ENCODE measurements around the gene AOX1.

AOX1 gene

DNA sequence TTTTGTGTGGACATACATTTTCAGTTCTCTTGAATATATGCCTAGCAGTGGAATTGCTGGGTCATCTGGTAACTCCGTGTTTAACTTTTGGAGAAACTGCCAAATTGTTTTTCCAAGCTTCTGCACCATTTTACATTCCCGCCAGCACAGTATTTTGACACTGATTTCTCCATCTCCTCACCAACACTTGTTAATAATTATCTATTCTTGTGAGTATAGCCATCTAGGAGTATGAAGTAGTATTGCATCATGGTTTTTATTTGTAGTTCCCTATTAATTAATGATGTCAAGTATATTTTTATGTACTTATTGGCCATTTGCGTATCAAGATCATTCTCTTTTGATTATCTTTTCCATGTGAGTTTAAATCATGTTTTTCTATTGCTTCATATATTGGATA lies 17.9 kb upstream of the AOX1 start:
- Histone ChIP-seq H3K4me3 (ENCODE audit: low read length) (no peak overlapping the region), H3K9me2 (replicated peaks; ENCODE audit: insufficient read depth, low read length) (no peaks in the 10 kb centered on the region), H3K4me1 (ENCODE audit: low read length) (no peaks in the 10 kb centered on the region), H3K27me3 (replicated peaks; ENCODE audit: insufficient read depth, low read length) (no peaks in the 10 kb centered on the region), H3K9me3 (replicated peaks; ENCODE audit: insufficient read depth, low read length) (no peaks in the 10 kb centered on the region), H3K9ac (ENCODE audit: low read length) (no peak overlapping the region), H2AFZ (ENCODE audit: low read length) (no peak overlapping the region), H3K4me2 (ENCODE audit: low read depth, low read length) (no peak overlapping the region), H3K36me3 (replicated peaks; ENCODE audit: insufficient read depth, low read length) (0 out of 2 replicates have a peak, but pooled peaks cover 4% of the 10 kb centered on the region), H3F3A (ENCODE audit: insufficient read depth, low read length) (no peaks in the 10 kb centered on the region), H4K20me1 (ENCODE audit: insufficient read depth, low read length) (no peaks in the 10 kb centered on the region), H3K79me2 (ENCODE audit: low read length) (no peaks in the 10 kb centered on the region), H3K27ac (ENCODE audit: low read length) (no peak overlapping the region)
- DNase-seq = no peak
- TF ChIP-seq EZH2phosphoT487 (IDR thresholded peaks at IDR 0.05; ENCODE audit: low read length) (no peak), EZH2 (optimal IDR thresholded peaks at IDR 0.05; ENCODE audit: low read depth, low read length) (no peak)
- TF ChIP-seq, protein P1, sequence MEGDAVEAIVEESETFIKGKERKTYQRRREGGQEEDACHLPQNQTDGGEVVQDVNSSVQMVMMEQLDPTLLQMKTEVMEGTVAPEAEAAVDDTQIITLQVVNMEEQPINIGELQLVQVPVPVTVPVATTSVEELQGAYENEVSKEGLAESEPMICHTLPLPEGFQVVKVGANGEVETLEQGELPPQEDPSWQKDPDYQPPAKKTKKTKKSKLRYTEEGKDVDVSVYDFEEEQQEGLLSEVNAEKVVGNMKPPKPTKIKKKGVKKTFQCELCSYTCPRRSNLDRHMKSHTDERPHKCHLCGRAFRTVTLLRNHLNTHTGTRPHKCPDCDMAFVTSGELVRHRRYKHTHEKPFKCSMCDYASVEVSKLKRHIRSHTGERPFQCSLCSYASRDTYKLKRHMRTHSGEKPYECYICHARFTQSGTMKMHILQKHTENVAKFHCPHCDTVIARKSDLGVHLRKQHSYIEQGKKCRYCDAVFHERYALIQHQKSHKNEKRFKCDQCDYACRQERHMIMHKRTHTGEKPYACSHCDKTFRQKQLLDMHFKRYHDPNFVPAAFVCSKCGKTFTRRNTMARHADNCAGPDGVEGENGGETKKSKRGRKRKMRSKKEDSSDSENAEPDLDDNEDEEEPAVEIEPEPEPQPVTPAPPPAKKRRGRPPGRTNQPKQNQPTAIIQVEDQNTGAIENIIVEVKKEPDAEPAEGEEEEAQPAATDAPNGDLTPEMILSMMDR (IDR thresholded peaks at IDR 0.05; ENCODE audit: low read length) = no peak

DNA sequence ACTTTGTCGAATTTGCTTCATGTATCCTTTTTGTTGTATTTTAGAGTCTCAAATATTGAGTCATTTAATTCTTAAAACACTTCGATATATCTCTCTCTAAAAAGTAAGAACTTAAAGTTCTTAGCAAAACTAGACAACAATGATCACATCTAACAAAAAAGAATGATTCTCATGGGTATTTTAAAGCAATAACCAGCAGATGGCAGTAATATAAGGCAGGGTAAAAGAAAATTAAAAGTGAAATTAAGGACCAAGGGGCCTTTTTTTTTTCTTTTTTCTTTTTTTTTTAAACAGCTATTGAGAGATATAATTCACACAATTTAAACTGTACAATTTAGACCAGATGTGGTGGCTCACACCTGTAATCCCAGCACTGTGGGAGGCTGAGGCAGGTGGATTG lies 9.9 kb upstream of the AOX1 start:
- peak; percentile 51 for DNase-seq
- Histone ChIP-seq H3K36me3 (replicated peaks; ENCODE audit: insufficient read depth, low read length) (no peaks in the 10 kb centered on the region), H3K4me1 (ENCODE audit: low read length) (no peaks in the 10 kb centered on the region), H3F3A (ENCODE audit: insufficient read depth, low read length) (no peaks in the 10 kb centered on the region), H3K9me2 (replicated peaks; ENCODE audit: insufficient read depth, low read length) (no peaks in the 10 kb centered on the region), H3K27ac (ENCODE audit: low read length) (no peak overlapping the region), H3K9me3 (replicated peaks; ENCODE audit: insufficient read depth, low read length) (no peaks in the 10 kb centered on the region), H3K79me2 (ENCODE audit: low read length) (no peaks in the 10 kb centered on the region), H3K4me3 (ENCODE audit: low read length) (no peak overlapping the region), H3K27me3 (replicated peaks; ENCODE audit: insufficient read depth, low read length) (no peaks in the 10 kb centered on the region), H2AFZ (ENCODE audit: low read length) (no peak overlapping the region), H4K20me1 (ENCODE audit: insufficient read depth, low read length) (no peaks in the 10 kb centered on the region), H3K4me2 (ENCODE audit: low read depth, low read length) (no peak overlapping the region), H3K9ac (ENCODE audit: low read length) (no peak overlapping the region)
- TF ChIP-seq EZH2phosphoT487 (IDR thresholded peaks at IDR 0.05; ENCODE audit: low read length) = no peak
- TF ChIP-seq, protein P1 (IDR thresholded peaks at IDR 0.05; ENCODE audit: low read length) = peak; percentile 51

DNA sequence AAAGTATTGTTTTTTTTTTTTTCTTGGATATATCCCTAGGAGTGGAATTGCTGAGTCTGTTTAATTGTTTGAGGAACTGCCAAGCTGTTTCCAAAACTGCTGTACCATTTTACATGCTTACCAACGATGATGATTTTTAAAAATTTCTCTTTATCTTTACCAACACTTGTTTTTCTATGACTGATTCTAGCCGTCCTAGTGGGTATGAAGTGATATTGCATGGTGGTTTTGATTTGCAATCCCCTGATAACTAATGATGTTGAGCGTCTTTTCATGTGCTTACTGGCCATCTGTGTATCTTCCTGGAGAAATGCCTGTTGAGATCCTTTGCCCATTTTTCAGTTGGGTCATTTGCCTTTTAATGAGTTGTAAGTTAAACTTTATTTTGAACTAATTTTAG lies 8.8 kb upstream of the AOX1 start:
- TF ChIP-seq, protein P1 (IDR thresholded peaks at IDR 0.05; ENCODE audit: low read length) = no peak; the same call in 1 of the 2 replicates
- TF ChIP-seq EZH2phosphoT487 (IDR thresholded peaks at IDR 0.05; ENCODE audit: low read length) (no peak), EZH2 (optimal IDR thresholded peaks at IDR 0.05; ENCODE audit: low read depth, low read length) (no peak)
- no peak overlapping the region for H3K4me2 ChIP-seq (ENCODE audit: low read depth, low read length)

More for the DNA sequence above, 8.8 kb upstream of the AOX1 start:
- Histone ChIP-seq H3K27me3 (replicated peaks; ENCODE audit: insufficient read depth, low read length) (no peaks in the 10 kb centered on the region), H3K4me1 (ENCODE audit: low read length) (no peaks in the 10 kb centered on the region), H3F3A (ENCODE audit: insufficient read depth, low read length) (no peaks in the 10 kb centered on the region), H3K9me2 (replicated peaks; ENCODE audit: insufficient read depth, low read length) (no peaks in the 10 kb centered on the region), H3K9ac (ENCODE audit: low read length) (no peak overlapping the region), H3K79me2 (ENCODE audit: low read length) (no peaks in the 10 kb centered on the region), H4K20me1 (ENCODE audit: insufficient read depth, low read length) (no peaks in the 10 kb centered on the region), H3K27ac (ENCODE audit: low read length) (no peak overlapping the region), H2AFZ (ENCODE audit: low read length) (no peak overlapping the region), H3K36me3 (replicated peaks; ENCODE audit: insufficient read depth, low read length) (no peaks in the 10 kb centered on the region), H3K9me3 (replicated peaks; ENCODE audit: insufficient read depth, low read length) (no peaks in the 10 kb centered on the region), H3K4me3 (ENCODE audit: low read length) (no peak overlapping the region)
- no peak for DNase-seq

Data from MM.1S (cell line).